IMR-90 (cell line): ENCODE data around the gene SELENOS.

Source experiments
- BHLHE40 ChIP-seq: fragments of 150-350 bp; IDR thresholded peaks from 2 replicates; pipeline ENCODE4 v1.6.1; 2016; ENCODE audit warnings: mild to moderate bottlenecking, low read depth, low read length
- CEBPB ChIP-seq: IDR thresholded peaks from 2 replicates; pipeline ENCODE4 v1.6.1; 2012; ENCODE audit warnings: low read depth, low read length, improper control_type of control experiment
- CTCF ChIP-seq: conservative IDR thresholded peaks from 2 replicates; pipeline ENCODE4 v1.5.1; 2012; ENCODE audit warnings: mild to moderate bottlenecking, low read depth, low read length, improper control_type of control experiment
- ELK1 ChIP-seq: fragments of 150-350 bp; IDR thresholded peaks from 2 replicates; pipeline ENCODE4 v1.6.1; 2016; ENCODE audit warnings: low read depth, mild to moderate bottlenecking, low read length, moderate library complexity, borderline replicate concordance
- FOS ChIP-seq: fragments of 150-350 bp; IDR thresholded peaks from 2 replicates; pipeline ENCODE4 v1.6.1; 2016; ENCODE audit warnings: low read depth, low read length
- MAZ ChIP-seq: IDR thresholded peaks from 2 replicates; pipeline ENCODE4 v1.6.1; 2012; ENCODE audit warnings: low read depth, mild to moderate bottlenecking, low read length, improper control_type of control experiment, moderate library complexity, borderline replicate concordance
- NFE2L2 ChIP-seq: fragments of 150-350 bp; IDR thresholded peaks from 2 replicates; pipeline ENCODE4 v1.6.1; 2016; ENCODE audit warnings: low read depth, mild to moderate bottlenecking, low read length
- POLR2A ChIP-seq: IDR thresholded peaks from 2 replicates; pipeline ENCODE4 v1.6.1; 2012; ENCODE audit warnings: mild to moderate bottlenecking, low read depth, low read length
- RAD21 ChIP-seq: IDR thresholded peaks from 2 replicates; pipeline ENCODE4 v1.6.1; 2012; ENCODE audit warnings: low read length, improper control_type of control experiment
- RFX5 ChIP-seq: IDR thresholded peaks from 2 replicates; pipeline ENCODE4 v1.8.0; 2012; ENCODE audit warnings: low read depth, mild to moderate bottlenecking, low read length, moderate library complexity
- SMC3 ChIP-seq: fragments of 150-350 bp; IDR thresholded peaks from 2 replicates; pipeline ENCODE4 v1.6.1; 2016; ENCODE audit warnings: low read depth, mild to moderate bottlenecking, antibody characterized with exemption, low read length, moderate library complexity

- TF ChIP-seq BHLHE40 (no peak), RAD21 (no peak), POLR2A (no peak), CTCF (no peak), RFX5 (no peak), CEBPB (no peak), ELK1 (no peak), FOS (no peak), MAZ (no peak), NFE2L2 (no peak), SMC3 (no peak)
Observed at GRCh38 chr15:101306341-101307047, 29.2 kb upstream of the SELENOS start.
